ENCODE results near the gene CPOX.

DNA sequence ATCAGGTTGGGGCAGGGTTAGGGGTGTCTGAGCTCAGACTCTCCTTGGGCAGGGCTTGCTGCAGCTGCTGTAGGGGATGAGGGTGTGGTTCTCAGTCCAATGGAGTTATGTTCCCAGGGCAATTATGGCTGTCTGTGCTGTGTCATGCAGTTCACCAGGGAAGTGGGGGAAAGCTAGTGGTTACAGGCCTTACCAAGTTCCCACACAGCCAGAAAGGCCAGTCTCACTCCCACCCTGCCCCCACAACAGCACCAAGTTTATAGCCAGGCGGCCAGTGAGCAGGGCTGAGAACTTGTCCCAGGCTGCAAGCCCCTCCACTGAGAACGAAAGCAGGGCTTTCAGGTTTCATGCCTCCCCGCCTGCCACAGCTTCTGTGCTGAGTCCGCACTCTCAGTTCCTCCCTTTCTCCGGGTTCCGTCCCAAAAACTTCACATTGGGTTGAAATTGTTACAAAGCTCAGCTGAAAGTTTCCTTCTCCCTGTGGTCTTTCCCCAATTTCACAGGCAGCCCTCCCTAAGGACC lies 19.6 kb upstream of the CPOX start:
- TF ChIP-seq EZH2 (optimal IDR thresholded peaks at IDR 0.05; ENCODE audit: low read depth, low read length) (no peak), EZH2phosphoT487 (IDR thresholded peaks at IDR 0.05; ENCODE audit: low read length) (no peak)
- TF ChIP-seq, protein P1, sequence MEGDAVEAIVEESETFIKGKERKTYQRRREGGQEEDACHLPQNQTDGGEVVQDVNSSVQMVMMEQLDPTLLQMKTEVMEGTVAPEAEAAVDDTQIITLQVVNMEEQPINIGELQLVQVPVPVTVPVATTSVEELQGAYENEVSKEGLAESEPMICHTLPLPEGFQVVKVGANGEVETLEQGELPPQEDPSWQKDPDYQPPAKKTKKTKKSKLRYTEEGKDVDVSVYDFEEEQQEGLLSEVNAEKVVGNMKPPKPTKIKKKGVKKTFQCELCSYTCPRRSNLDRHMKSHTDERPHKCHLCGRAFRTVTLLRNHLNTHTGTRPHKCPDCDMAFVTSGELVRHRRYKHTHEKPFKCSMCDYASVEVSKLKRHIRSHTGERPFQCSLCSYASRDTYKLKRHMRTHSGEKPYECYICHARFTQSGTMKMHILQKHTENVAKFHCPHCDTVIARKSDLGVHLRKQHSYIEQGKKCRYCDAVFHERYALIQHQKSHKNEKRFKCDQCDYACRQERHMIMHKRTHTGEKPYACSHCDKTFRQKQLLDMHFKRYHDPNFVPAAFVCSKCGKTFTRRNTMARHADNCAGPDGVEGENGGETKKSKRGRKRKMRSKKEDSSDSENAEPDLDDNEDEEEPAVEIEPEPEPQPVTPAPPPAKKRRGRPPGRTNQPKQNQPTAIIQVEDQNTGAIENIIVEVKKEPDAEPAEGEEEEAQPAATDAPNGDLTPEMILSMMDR (IDR thresholded peaks at IDR 0.05; ENCODE audit: low read length) = no peak
